ENCODE data around the gene COL23A1.

COL23A1 gene

GRCh38 chr5:178314961-178315820 lies 275.0 kb downstream of the COL23A1 start:
- no peak for TF ChIP-seq CTCF (IDR thresholded peaks at IDR 0.05; ENCODE audit: extremely low read depth, insufficient read depth, missing control alignments)
- in situ Hi-C loops (cut with MboI; ENCODE audit: low pct_unique_long_range_greater_than_20kb, low sequenced_read_pairs, unreplicated experiment): no loop called here
- DNase-seq (ENCODE audit: low spot score): no peak

- no peak for DNase-seq (ENCODE audit: low spot score)
- no peak for TF ChIP-seq CTCF (IDR thresholded peaks at IDR 0.05; ENCODE audit: extremely low read depth, insufficient read depth, missing control alignments)
- in situ Hi-C loops (cut with MboI; ENCODE audit: low pct_unique_long_range_greater_than_20kb, low sequenced_read_pairs, unreplicated experiment): no loop called here
These were observed 276.0 kb downstream of the COL23A1 start for GRCh38 chr5:178314061-178314660.

GRCh38 chr5:178313316-178313715 lies 276.9 kb downstream of the COL23A1 start:
- TF ChIP-seq CTCF (IDR thresholded peaks at IDR 0.05; ENCODE audit: extremely low read depth, insufficient read depth, missing control alignments): no peak
- in situ Hi-C loops (cut with MboI; ENCODE audit: low pct_unique_long_range_greater_than_20kb, low sequenced_read_pairs, unreplicated experiment): no loop called here
- no peak for DNase-seq (ENCODE audit: low spot score)

GRCh38 chr5:178312880-178313282 lies 277.3 kb downstream of the COL23A1 start:
- no peak for DNase-seq (ENCODE audit: low spot score)
- no peak for TF ChIP-seq CTCF (IDR thresholded peaks at IDR 0.05; ENCODE audit: extremely low read depth, insufficient read depth, missing control alignments)
- in situ Hi-C loops (cut with MboI; ENCODE audit: low pct_unique_long_range_greater_than_20kb, low sequenced_read_pairs, unreplicated experiment): no loop called here

GRCh38 chr5:178310130-178310865 lies 279.9 kb downstream of the COL23A1 start:
- in situ Hi-C loops (cut with MboI; ENCODE audit: low pct_unique_long_range_greater_than_20kb, low sequenced_read_pairs, unreplicated experiment): no loop called here
- no peak for TF ChIP-seq CTCF (IDR thresholded peaks at IDR 0.05; ENCODE audit: extremely low read depth, insufficient read depth, missing control alignments)
- DNase-seq (ENCODE audit: low spot score): no peak

- no peak for DNase-seq (ENCODE audit: low spot score)
- TF ChIP-seq CTCF (IDR thresholded peaks at IDR 0.05; ENCODE audit: extremely low read depth, insufficient read depth, missing control alignments): no peak
- in situ Hi-C loops (cut with MboI; ENCODE audit: low pct_unique_long_range_greater_than_20kb, low sequenced_read_pairs, unreplicated experiment): no loop called here
These were observed 280.8 kb downstream of the COL23A1 start for GRCh38 chr5:178309271-178310013.

Data from GM13977 (cell line).